ENCODE results near the gene SEMA4G.

Gene SEMA4G

DNA sequence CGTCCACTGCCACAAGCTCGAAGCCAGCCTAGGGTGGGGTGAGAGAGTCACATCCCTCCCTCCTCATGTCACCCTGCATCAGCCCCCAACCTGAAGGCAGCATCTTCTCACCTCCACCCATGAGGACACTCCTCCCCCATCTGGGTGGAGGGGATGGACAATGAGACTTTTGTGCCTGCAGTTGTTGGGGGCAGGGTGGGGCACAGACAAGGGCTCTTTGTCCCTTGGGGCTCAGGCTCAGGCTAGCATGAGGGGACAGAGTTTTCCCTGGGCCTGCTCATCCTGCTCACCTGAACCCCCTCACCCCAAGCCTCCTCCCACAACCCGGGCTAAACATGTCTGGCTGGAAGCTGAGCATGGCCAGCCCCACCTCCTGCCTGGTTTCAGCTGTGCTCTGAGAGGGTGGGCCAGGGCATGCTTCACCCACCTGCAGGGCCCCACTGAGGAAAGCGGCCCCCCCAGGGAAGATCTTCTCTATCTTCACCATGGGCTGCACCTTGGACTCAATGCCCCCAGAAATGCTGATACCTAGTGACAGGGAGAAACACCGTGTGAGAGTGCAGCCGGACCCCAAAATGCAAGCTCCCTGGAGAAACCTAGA is 39.6 kb downstream of the SEMA4G start:
- DNase-seq: no peak

DNA sequence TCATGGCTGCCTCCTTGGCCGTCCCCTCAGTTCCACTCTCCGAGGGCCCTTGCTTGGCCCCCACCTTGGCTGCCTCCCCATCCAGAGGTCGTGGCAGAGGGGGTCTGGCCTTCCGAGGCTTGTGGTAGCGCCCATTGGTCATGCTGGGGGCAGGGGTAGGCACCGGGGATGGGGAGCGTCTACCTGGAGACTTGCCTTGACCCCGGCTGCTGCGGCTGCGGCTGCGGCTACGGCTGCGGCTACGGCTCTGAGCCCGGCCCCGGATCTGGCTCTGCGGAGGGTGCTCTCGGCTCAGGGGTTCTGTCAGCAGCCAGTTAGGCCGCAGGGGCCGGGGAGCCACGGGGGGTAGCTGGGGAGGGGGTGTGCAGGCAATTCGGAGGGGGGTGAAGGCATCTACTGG is 41.0 kb downstream of the SEMA4G start:
- no peak for DNase-seq

DNA sequence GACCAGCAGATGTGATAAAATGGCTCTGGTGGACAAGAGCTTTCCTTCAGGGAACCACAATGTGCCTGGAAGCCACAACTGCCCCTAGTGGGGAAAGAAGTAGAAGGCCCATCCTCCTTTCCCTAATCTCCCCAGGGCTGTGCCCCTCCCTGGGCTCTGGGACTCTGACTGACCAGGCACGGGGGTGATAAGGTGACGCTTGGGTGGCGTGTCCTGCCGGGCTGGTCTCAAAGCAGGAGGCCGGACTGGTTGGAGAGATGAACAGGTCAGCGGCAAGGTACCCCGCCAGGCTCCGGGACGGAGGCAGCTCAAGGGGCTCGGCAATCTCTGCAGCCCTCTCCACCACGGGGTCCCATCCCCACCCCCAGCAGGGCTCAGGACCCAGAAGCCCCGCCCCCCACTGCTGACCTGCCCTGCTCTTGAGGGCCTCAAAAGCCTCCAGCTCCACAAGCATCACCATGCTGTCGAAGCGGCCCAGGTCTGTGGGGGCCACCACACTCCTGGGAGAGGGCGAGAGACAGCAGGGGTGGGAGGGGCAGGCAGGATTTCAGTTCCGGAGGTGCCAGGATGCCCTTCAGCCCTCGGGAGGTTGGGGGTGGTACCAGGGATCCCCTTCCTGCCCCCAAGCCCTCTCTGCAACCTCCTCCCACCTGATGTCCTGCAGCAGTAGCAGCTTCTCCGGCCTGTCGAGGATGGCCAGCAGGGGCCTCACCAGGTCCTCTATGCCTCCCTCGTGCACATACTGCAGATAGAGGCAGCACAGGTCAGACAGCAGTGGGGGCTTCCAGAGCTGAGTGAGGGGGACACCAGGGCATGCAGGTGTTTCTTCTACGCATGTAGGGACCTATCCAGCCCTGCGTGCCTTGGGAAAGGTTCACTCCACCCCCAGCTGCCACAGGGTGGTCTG is 42.5 kb downstream of the SEMA4G start:
- DNase-seq: no peak

DNA sequence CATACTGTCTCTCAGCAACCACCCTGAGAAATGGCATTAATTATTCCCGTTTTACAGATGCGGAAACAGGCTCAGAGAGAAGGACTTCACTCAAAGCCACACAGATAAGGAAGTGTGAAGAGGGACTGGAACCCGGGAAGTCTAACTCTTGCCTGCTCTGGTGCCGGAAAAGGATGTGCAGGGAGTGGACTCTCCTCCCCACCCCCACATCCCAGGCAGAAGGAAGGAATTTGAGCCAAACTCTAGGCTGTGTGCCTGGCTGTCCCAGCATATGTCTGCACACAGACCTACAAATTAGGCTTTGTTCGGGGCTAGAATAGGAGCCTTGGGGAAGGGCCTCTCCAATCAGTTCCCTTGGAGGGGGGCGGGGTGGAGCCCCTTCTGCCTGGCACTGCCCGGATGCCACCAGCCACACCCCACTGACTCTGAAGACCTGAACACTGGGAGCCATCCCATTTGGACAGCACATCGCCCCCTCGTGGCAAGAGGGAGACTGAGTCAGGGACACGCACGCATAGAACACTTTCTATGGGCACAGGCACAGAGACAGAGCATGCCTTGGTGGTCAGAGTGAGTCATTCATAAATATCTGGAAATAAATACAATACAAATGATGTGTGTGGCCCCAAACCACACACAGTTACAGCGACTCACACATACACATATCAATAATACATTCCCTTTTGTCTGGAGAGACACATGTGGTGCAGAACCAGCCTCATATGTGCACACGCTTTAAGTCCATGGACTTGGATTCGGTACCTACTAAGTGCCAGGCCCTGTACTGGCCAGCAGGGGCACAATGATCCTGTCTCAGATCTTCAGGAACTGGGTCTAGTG is 43.4 kb downstream of the SEMA4G start:
- DNase-seq: peak; percentile 39 to 65

DNA sequence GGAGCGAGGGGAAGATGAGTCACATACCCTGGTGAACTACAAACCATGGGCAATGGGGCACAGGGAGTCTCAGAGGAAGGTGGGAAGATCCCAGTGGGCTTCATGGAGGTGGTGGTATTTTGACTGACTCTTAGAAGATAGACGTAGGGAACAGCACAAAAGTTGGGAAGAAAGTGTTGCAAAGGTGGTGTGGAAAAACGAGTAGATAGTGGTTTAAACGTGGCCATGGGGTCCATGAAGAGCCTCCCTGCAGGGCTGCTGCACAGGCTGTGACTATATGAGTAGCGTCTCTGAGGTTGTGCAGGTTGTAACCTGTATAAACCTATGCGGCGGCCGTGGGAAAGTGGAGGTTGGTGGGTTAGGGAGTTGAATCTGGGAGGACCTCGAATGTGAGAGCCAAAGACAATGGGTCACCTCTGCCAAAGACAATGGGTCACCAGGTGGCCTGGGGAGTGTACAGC is 44.1 kb downstream of the SEMA4G start:
- no peak for DNase-seq

DNA sequence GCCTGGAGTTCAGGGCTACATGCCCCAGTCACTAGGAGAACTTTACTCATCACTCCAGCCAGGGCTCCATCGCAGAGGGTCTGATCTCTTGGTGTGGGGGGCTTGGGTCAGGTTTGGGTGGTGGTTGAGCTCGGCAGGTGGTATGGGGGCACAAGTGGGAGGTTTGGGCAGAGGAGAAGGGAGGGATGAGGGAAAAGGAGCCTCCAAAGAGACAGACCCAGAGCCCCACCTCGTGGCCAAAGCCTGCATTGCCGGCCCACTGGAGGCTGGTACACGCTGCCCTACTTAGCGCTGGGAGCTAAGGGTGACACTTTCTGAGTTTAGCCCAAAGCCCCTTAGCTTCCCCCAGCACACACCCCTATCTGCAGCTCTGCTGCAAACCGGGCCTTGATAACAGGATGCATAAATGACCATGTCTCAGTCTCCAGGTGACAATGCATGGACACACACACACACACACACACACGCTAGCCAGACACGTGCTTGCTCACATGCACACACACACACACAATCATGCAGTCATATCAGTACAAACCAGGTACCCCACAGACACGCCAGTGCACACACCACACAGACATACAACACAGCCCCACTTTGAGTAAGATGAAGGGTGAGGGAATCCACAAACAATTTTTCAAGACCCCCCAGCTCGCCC is 45.1 kb downstream of the SEMA4G start:
- DNase-seq: peak in 1 of 2 experiments; percentile 9

DNA sequence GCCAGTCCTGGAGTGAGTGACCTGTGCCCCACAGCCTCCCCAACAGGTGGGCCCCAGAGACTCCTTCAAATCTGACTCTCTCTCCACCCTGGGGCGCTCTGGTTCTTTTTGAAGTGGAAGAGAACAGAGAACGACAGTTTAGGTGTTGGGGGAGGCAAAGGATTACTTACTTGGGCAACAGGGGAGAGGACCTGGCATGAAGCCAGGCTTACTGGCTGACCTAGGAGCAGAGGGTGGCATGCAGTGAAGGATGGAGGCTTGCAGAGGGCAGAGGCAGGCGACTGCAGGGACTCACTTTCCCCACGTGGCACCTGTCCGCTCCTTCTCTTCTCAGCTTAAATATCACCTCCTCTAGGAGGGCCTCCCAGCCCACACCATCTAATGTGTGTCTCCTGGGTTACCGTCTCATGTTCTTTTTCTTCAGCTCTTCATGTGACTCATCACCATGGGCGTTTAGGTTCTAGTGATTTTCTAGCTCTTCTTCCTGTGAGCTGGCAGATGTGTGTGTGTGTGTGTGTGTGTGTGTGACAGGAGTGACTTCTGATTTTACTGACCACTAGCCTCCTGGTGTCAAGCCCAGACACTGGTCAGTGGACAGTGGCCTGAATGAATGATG is 45.8 kb downstream of the SEMA4G start:
- DNase-seq: no peak

DNA sequence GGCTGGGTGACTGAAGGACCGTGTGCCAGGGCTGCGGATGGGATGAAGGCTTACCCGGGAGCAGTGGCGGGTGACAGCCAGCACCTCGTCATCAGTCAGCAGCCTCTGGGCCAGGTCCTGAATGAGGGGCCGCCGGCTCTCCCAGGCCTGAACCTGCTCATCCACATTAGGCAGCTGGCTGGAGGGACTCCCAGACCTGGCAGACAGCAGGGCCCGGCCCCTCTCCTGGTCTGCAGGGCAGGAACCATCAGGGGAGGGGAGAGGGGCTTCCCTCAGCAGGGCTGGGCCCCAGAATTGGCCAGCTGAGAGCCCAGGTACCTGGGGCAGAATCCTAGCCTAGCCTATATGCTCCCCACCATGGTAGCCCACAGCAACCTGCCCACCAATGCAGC is 46.3 kb downstream of the SEMA4G start:
- DNase-seq: no peak

DNA sequence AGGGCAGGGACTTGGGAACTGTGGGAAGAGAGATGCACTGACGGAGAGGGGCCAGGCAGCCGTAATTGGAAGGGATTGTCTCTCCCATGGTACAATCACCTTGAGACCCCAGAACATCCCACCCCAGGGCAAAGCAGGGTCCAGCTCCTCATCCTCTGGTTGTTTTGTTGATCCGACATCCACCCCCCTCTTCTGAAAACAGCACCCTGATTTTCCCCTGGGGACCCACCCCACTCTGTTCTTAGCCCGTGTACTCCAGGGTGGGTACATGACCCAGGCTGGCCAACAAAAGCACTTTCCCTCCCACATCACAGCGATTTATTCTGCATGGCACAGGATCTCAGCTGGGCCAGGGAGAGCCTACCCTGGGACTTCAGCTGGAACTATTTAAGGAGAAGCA is 47.5 kb downstream of the SEMA4G start:
- no peak for DNase-seq

DNA sequence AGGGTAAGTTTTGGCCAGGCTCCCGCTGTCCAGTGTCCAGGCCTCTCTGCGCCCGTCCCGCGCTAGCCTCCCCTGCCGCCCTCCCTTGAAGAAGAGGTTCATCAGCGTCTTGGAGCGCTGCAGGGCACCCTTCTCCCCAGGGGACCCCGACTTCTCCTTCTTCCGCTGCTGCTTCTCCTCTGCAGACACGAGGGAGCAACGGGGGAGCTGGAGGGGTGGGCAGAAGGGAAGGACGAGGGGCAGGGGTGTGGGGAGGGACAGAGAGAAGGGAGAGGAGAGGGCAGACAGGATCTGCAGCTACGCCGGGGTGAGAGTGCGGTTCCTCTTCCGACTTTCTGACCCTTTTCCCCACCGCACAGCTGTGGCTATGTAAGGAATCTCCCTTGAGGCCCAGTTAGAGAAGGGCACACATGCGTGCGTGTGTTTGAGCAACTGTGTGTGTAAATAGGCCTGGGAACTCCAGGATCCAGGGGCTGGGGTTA is 48.9 kb downstream of the SEMA4G start:
- no peak for DNase-seq

DNA sequence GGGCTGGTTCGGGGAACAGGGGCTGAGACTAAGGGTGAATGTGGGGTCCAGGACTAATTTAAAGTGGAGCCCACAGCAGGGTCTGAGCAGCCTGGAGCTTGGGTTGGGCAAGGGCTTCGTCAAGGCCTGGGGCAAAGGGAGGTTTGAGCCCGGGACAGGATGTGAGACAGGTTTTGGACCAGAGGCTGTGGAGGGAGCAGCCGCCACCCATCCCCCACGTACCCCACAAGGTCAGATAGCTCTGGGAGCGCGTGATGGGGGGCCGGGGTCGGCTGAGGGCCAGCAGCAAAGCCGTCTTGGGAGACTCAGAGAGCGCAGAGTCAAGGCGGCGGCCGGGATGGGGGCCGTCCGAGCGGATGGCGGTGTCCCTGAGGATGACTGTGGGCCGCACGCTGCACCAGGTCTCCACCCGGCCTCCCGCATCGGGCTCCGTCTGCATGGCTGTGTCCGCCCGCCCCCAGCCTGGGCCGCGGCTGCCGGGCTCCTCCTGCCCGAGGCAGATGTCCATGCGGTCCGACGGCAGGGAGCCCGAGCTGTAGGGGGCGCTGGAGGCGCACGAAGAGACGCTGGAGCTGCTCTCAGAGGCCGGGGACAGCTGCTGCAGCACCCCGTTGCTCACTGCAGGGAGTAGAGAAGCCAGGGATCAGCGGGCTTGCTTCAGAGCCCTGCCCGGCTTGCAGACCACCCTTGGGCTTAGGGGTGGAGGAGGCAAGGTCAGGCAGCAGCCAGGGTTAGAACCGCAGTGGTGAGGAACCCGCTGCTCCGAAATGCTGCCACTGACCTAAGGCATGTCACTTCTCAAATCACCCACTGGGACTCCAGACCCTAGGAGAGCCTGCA is 49.5 kb downstream of the SEMA4G start:
- DNase-seq: peak; percentile 31 to 33
